Naive thymus-derived CD4-positive, alpha-beta T cell (primary cell): Measurements from ENCODE around the gene GAL. TPM values are rescaled to one million over a fixed set of nuclear protein-coding genes. Genes with fewer than 3 reads are reported as not detected.

ENCODE experiments used
- ATAC-seq: fragments of 150-1000 bp; cut with Tn5 transposase; 2 replicates; pipeline ENCODE4 v1.10.0; 2021; ENCODE audit warnings: mild to moderate bottlenecking, moderate library complexity
- CTCF ChIA-PET: fragments of 350-600 bp; sonication (Branson Sonifier 250); formaldehyde crosslinking; loops from one replicate; lab custom pipeline; 2021; ENCODE audit warnings: antibody characterized with exemption; lab: Charles Lee
- POLR2A ChIA-PET: fragments of 350-600 bp; sonication (Branson Sonifier 250); formaldehyde crosslinking; loops from one replicate; lab custom pipeline; 2021; ENCODE audit warnings: antibody characterized with exemption, inconsistent platforms; lab: Charles Lee
- DNase-seq, 9 donors: peaks; one replicate each; pipeline versions ENCODE4 v3.0.0 to v3.0.0-alpha.2; 2020 to 2022; ENCODE audit warnings: mixed read lengths in 1 of 9
- H3K27ac ChIP-seq: one replicate; pipeline ENCODE4 v1.7.0; 2013; ENCODE audit warnings: mild to moderate bottlenecking, low read depth, low read length, moderate library complexity
- H3K27me3 ChIP-seq, 2 donors: one replicate each; pipeline ENCODE4 v1.7.0; 2013; ENCODE audit warnings: low read length in 2 of 2, mild to moderate bottlenecking in 2 of 2, moderate library complexity in 2 of 2; ENCODE audit not compliant: control insufficient read depth in 2 of 2, insufficient read depth in 2 of 2
- H3K36me3 ChIP-seq, 3 experiments: 1 replicate in 2 of 3; 2 replicates in 1 of 3; pipeline ENCODE4 v1.7.0; 2013; ENCODE audit warnings: low read length in 3 of 3, mild to moderate bottlenecking in 3 of 3, moderate library complexity in 1 of 3; ENCODE audit not compliant: insufficient read depth in 3 of 3, control insufficient read depth in 2 of 3
- H3K4me1 ChIP-seq, 2 donors: one replicate each; pipeline ENCODE4 v1.7.0; 2013; ENCODE audit warnings: low read length in 2 of 2, mild to moderate bottlenecking in 2 of 2, moderate library complexity in 1 of 2; ENCODE audit not compliant: control insufficient read depth in 2 of 2, insufficient read depth in 2 of 2
- H3K4me3 ChIP-seq: 2 replicates; pipeline ENCODE4 v1.7.0; 2013; ENCODE audit warnings: mild to moderate bottlenecking, low read length
- H3K9me3 ChIP-seq, 3 experiments: 1 replicate in 2 of 3; 2 replicates in 1 of 3; pipeline ENCODE4 v1.7.0; 2013; ENCODE audit warnings: low read length in 3 of 3; ENCODE audit not compliant: control insufficient read depth in 2 of 3
- H3K27ac Mint-ChIP-seq, 9 donors: one replicate each; pipeline ENCODE4 v1.8.0; 2020 to 2022; ENCODE audit warnings: mixed read lengths in 9 of 9, mild to moderate bottlenecking in 8 of 9, moderate library complexity in 5 of 9, inconsistent platforms in 2 of 9
- H3K27me3 Mint-ChIP-seq, 5 donors: one replicate each; pipeline ENCODE4 v1.8.0; 2021 to 2022; ENCODE audit warnings: mixed read lengths in 5 of 5, mild to moderate bottlenecking in 1 of 5
- H3K36me3 Mint-ChIP-seq, 5 donors: one replicate each; pipeline ENCODE4 v1.8.0; 2020 to 2022; ENCODE audit warnings: mixed read lengths in 5 of 5, mild to moderate bottlenecking in 3 of 5, inconsistent platforms in 1 of 5
- H3K4me1 Mint-ChIP-seq, 7 donors: one replicate each; pipeline ENCODE4 v1.8.0; 2020 to 2022; ENCODE audit warnings: mixed read lengths in 7 of 7, mild to moderate bottlenecking in 3 of 7, inconsistent platforms in 1 of 7
- H3K4me3 Mint-ChIP-seq, 10 donors: one replicate each; pipeline ENCODE4 v1.8.0; 2020 to 2022; ENCODE audit warnings: mild to moderate bottlenecking in 10 of 10, mixed read lengths in 10 of 10, moderate library complexity in 6 of 10, inconsistent platforms in 2 of 10
- H3K9me3 Mint-ChIP-seq, 11 donors: one replicate each; pipeline ENCODE4 v1.8.0; 2020 to 2022; ENCODE audit warnings: mixed read lengths in 11 of 11, mild to moderate bottlenecking in 4 of 11, inconsistent platforms in 1 of 11, moderate library complexity in 1 of 11
- intact Hi-C, 2 donors: fragments of 100-400 bp; cut with micrococcal nuclease; formaldehyde crosslinking; loops; one replicate each; pipeline ENCODE4 v1.15.1; 2023
- polyA plus RNA-seq, 2 donors: library from polyadenylated mRNA; unstranded; fragments of 300-500 nt; fragmentation: Illumina TruSeq; gene quantifications; one replicate each; pipeline ENCODE4 v1.2.3, GENCODE V29; 2021
- total RNA-seq, 6 experiments: library from RNA in 5 of 6; stranded (reverse) in 5 of 6; gene quantifications; 1 replicate in 5 of 6; 2 replicates in 1 of 6; pipeline ENCODE4 v1.2.3 and lab custom pipeline; 2021 to 2026

The GAL gene
- total and polyA plus RNA-seq, 7 experiments from 2014 or later, result not detected

DNA sequence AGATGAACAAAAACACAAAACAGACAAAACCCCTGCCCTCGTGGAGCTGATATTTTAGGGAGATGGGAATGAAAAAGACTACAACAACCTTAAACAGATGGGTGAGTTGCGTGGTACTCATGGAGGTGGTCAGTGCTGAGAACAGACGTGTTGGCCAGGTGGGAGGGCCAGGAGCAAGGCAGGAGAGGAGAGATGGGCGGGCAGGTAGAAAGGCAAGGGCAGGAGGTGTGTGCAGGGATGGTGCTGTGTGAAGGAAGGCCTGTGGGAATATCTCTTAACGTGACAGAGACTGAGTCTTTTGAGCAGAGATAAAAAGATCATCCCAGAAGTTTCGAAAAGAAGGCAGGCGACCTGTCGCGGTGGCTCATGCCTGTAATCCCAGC, 7.0 kb downstream of the GAL start:
- ATAC-seq, result no peak
- no peak overlapping the region for H3K27ac ChIP-seq
- H3K4me3 ChIP-seq, result peak overlapping the region; percentile 10
- H3K27me3 ChIP-seq, result no peaks in the 10 kb centered on the region
- Mint-ChIP-seq H3K27me3 (peaks cover 3 to 68% (median 29%) of the 10 kb centered on the region in 5 donors), H3K36me3 (peaks cover 0 to 4% (median 4%) of the 10 kb centered on the region in 5 donors), H3K4me1 (peaks cover 17 to 31% (median 27%) of the 10 kb centered on the region in 7 donors), H3K4me3 (peak overlapping the region in 3 of 10 donors; percentile 63 to 77 (median 77)), H3K9me3 (peaks cover 0 to 14% (median 4%) of the 10 kb centered on the region in 11 donors), H3K27ac (peak overlapping the region in 1 of 9 donors; percentile 72)
- intact Hi-C loops, result loop anchor here in 1 of 2 donors (2.0 kb wide), 1 partner anchor 59 kb away; the partner anchor contains the start of gene TESMIN
- POLR2A ChIA-PET, result no interaction called here
- CTCF ChIA-PET, result no interaction called here
- no peaks in the 10 kb centered on the region for H3K36me3 ChIP-seq
- peaks cover 0 to 5% (median 0%) of the 10 kb centered on the region in 3 experiments for H3K9me3 ChIP-seq
- DNase-seq, result no peak
- peaks cover 17 to 20% of the 10 kb centered on the region in 2 donors for H3K4me1 ChIP-seq

- POLR2A ChIA-PET, result no interaction called here
These were observed 7.8 kb downstream of the GAL start for GRCh38 chr11:68692115-68692514.

GRCh38 chr11:68692871-68693483, 8.6 kb downstream of the GAL start:
- Histone ChIP-seq H3K36me3 (no peaks in the 10 kb centered on the region), H3K27ac (no peak overlapping the region), H3K4me1 (peaks cover 17 to 20% of the 10 kb centered on the region in 2 donors), H3K9me3 (peaks cover 0 to 5% (median 0%) of the 10 kb centered on the region in 3 experiments), H3K4me3 (no peak overlapping the region), H3K27me3 (no peaks in the 10 kb centered on the region)
- POLR2A ChIA-PET, result no interaction called here
- intact Hi-C loops, result no loop called here
- ATAC-seq, result no peak
- H3K4me3 Mint-ChIP-seq, result peak overlapping the region in 1 of 10 donors; percentile 29
- H3K27me3 Mint-ChIP-seq, result peaks cover 5 to 58% (median 20%) of the 10 kb centered on the region in 5 donors
- peaks cover 4 to 28% (median 11%) of the 10 kb centered on the region in 11 donors for H3K9me3 Mint-ChIP-seq
- H3K4me1 Mint-ChIP-seq, result peaks cover 17 to 31% (median 27%) of the 10 kb centered on the region in 7 donors
- CTCF ChIA-PET, result no interaction called here
- no peak overlapping the region for H3K27ac Mint-ChIP-seq
- no peak for DNase-seq
- peaks cover 0 to 10% (median 6%) of the 10 kb centered on the region in 5 donors for H3K36me3 Mint-ChIP-seq

More at GRCh38 chr11:68692115-68692514, 7.8 kb downstream of the GAL start:
- DNase-seq (no peak), ATAC-seq (no peak)
- H3K27me3 Mint-ChIP-seq, result peaks cover under 1 to 63% (median 23%) of the 10 kb centered on the region in 5 donors
- peaks cover 17 to 31% (median 27%) of the 10 kb centered on the region in 7 donors for H3K4me1 Mint-ChIP-seq
- intact Hi-C loops, result no loop called here
- peaks cover 0 to 10% (median 5%) of the 10 kb centered on the region in 5 donors for H3K36me3 Mint-ChIP-seq
- no peak overlapping the region for H3K27ac Mint-ChIP-seq
- no peak overlapping the region for H3K27ac ChIP-seq
- H3K4me3 ChIP-seq, result no peak overlapping the region
- peaks cover 0 to 22% (median 6%) of the 10 kb centered on the region in 11 donors for H3K9me3 Mint-ChIP-seq
- H3K36me3 ChIP-seq, result no peaks in the 10 kb centered on the region
- peaks cover 17 to 20% of the 10 kb centered on the region in 2 donors for H3K4me1 ChIP-seq
- H3K9me3 ChIP-seq, result peaks cover 0 to 5% (median 0%) of the 10 kb centered on the region in 3 experiments
- no peak overlapping the region for H3K4me3 Mint-ChIP-seq
- no peaks in the 10 kb centered on the region for H3K27me3 ChIP-seq
- CTCF ChIA-PET, result no interaction called here

- H3K4me3 Mint-ChIP-seq, result no peak overlapping the region
- H3K36me3 Mint-ChIP-seq, result peaks cover 0 to 10% (median 6%) of the 10 kb centered on the region in 5 donors
- DNase-seq, result no peak
- CTCF ChIA-PET, result no interaction called here
- Histone ChIP-seq H3K4me3 (no peak overlapping the region), H3K27me3 (no peaks in the 10 kb centered on the region), H3K4me1 (peaks cover 17 to 20% of the 10 kb centered on the region in 2 donors), H3K9me3 (peaks cover 0 to 5% (median 0%) of the 10 kb centered on the region in 3 experiments), H3K36me3 (no peaks in the 10 kb centered on the region), H3K27ac (no peak overlapping the region)
- peaks cover 17 to 31% (median 27%) of the 10 kb centered on the region in 7 donors for H3K4me1 Mint-ChIP-seq
- H3K27me3 Mint-ChIP-seq, result peaks cover 5 to 54% (median 19%) of the 10 kb centered on the region in 5 donors
- intact Hi-C loops, result no loop called here
- H3K9me3 Mint-ChIP-seq, result peaks cover 4 to 28% (median 11%) of the 10 kb centered on the region in 11 donors
- ATAC-seq, result no peak
- H3K27ac Mint-ChIP-seq, result no peak overlapping the region
- POLR2A ChIA-PET, result no interaction called here
These were observed 9.1 kb downstream of the GAL start for GRCh38 chr11:68693484-68693882.

GRCh38 chr11:68694431-68695297, 10.3 kb downstream of the GAL start:
- Mint-ChIP-seq H3K27ac (no peak overlapping the region), H3K27me3 (peaks cover 5 to 45% (median 19%) of the 10 kb centered on the region in 5 donors), H3K4me3 (no peak overlapping the region), H3K36me3 (peaks cover 0 to 10% (median 6%) of the 10 kb centered on the region in 5 donors), H3K9me3 (peaks cover 4 to 33% (median 11%) of the 10 kb centered on the region in 11 donors), H3K4me1 (peaks cover 14 to 22% (median 18%) of the 10 kb centered on the region in 7 donors)
- Histone ChIP-seq H3K36me3 (no peaks in the 10 kb centered on the region), H3K4me3 (no peak overlapping the region), H3K27me3 (no peaks in the 10 kb centered on the region), H3K27ac (no peak overlapping the region), H3K9me3 (peaks cover 0 to 5% (median 0%) of the 10 kb centered on the region in 3 experiments), H3K4me1 (peaks cover 14 to 18% of the 10 kb centered on the region in 2 donors)
- ChIA-PET CTCF (no interaction called here), POLR2A (no interaction called here)
- intact Hi-C loops, result no loop called here
- ATAC-seq (no peak), DNase-seq (no peak)

GRCh38 chr11:68695531-68695930, 11.2 kb downstream of the GAL start:
- no peak for ATAC-seq
- POLR2A ChIA-PET, result no interaction called here

More at GRCh38 chr11:68695531-68695930, 11.2 kb downstream of the GAL start:
- Histone ChIP-seq H3K27me3 (no peaks in the 10 kb centered on the region), H3K9me3 (peaks cover 0 to 5% (median 0%) of the 10 kb centered on the region in 3 experiments), H3K36me3 (no peaks in the 10 kb centered on the region), H3K4me1 (peaks cover 6 to 10% of the 10 kb centered on the region in 2 donors), H3K27ac (no peak overlapping the region), H3K4me3 (no peak overlapping the region)
- Mint-ChIP-seq H3K27me3 (peaks cover 5 to 42% (median 19%) of the 10 kb centered on the region in 5 donors), H3K27ac (no peak overlapping the region), H3K9me3 (peaks cover 4 to 34% (median 12%) of the 10 kb centered on the region in 11 donors), H3K36me3 (peaks cover 0 to 10% (median 6%) of the 10 kb centered on the region in 5 donors), H3K4me3 (no peak overlapping the region), H3K4me1 (peaks cover 9 to 14% (median 10%) of the 10 kb centered on the region in 7 donors)
- CTCF ChIA-PET, result no interaction called here
- no peak for DNase-seq
- intact Hi-C loops, result no loop called here
